CD4-positive, alpha-beta T cell treated with Interleukin-15 for 1 hour (primary cell): Measurements from ENCODE around the gene SUSD6.
"Not testable (repeated sequence)": the region's sequence is repeated elsewhere in the genome, so short reads cannot be mapped to it uniquely, and the experiment has no call there.

Source experiments
- DNase-seq: peaks from one replicate; pipeline ENCODE4 v3.0.0-alpha.2; 2020

Gene SUSD6

GRCh38 chr14:69593018-69593677 is 18.2 kb upstream of the SUSD6 start:
- DNase-seq = no peak

DNA sequence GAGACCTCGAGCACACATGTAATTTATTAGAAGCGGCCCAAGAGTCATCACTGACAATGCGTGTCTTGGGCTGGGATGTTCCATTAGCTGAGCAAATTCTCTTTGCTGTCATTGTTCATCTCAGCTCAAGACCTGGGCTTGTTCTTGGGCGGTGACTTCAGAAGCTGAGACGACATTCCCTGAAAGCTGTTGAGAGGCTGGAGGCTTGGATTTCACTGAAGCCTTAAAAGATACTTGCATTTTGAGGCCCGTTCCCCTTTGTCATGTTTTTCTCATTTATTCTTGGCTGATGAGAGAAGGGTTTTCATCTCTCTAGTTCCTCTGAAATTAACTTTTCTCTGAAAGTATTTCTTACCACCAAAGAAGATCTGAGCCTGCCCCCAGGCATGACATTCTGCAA is 16.6 kb upstream of the SUSD6 start:
- DNase-seq = no peak

DNA sequence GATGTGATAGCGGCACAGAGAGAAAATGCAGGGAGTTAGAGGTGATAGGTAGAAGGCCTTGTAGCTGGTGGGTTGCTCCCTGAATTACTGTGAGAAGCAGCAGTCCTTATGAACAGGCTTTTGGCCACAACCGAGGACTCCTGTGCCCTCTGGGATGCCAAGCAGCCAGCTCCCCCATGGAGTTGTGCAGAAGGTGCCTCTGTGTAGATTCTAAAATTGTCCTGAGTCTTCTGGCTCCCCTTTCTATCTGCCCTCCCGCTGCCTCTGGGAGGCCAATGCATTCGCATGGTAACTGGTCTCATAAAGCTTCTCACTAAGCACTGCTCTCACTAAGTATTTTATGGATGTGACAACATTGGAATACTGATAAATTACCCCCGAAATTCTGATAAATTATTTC is 16.1 kb upstream of the SUSD6 start:
- no peak for DNase-seq

DNA sequence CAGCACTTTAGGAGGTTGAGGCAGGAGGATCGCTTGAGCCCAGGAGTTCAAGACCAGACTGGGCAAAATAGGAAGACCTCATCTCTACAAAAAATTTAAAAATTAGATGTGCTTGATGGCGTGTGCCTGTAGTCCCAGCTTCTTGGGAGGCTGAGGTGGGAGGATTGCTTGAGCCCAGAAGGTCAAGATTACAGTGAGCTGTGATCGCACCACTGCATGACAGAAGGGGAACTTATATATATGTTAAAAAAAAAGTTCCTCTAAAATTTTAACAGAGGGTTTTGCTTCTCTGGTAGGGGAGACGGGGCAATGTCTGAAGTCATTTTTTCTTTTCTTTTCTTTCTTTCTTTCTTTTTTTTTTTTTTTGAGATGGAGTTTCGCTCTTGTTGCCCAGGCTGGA is 12.0 kb upstream of the SUSD6 start:
- DNase-seq = not testable (repeated sequence)

DNA sequence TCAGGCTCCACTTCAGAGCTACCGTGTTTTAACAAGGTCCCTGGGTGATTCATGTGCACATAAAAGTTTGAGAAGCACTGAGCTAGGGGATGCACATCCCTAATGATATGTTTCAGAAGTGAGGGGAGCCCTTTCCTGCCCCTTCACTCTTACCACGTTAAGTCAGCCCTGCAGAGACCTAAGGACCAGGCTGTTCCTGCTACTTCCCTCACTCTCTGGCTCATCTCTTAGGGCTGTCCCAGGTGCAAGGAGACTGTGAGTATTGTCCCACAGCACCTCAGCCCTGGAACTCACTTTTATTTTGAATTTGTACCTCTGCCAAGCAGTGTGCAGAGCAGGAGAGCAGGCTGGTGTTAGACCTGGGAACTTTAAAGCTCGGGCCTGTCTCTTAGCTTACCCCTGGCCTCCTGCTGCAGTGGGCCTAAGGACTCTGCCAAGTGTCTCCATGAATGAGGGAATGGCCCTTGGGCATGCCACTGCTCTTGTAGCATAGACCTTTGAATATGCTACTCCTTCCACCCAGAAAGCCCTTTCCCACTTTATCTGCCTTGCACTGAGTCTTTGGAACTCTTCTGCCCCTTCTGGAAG is 11.0 kb upstream of the SUSD6 start:
- no peak for DNase-seq

DNA sequence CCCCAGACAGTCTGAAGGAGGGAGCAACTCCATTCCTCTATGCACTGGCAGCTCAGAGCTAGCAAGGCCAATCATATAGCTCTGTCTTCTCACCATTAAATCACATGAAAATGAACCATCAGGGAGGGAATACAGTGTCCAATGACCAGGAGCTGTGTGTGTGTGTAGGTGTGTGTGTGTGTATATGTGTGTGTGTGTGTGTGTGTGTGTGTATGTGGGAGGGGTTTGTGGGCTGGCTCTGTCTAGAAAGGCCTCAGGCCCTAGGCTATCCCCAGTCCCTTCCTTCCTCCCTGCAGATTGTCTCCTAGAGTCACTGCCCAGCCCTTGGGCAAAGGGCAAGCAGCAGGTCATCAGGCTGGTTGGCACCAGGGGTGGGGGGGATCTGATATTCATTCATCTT is 5.7 kb upstream of the SUSD6 start:
- DNase-seq = no peak

- DNase-seq = no peak
Measured at GRCh38 chr14:69606258-69607184, 4.9 kb upstream of the SUSD6 start.

- DNase-seq = no peak
Measured at GRCh38 chr14:69610020-69610873, 1.1 kb upstream of the SUSD6 start.

DNA sequence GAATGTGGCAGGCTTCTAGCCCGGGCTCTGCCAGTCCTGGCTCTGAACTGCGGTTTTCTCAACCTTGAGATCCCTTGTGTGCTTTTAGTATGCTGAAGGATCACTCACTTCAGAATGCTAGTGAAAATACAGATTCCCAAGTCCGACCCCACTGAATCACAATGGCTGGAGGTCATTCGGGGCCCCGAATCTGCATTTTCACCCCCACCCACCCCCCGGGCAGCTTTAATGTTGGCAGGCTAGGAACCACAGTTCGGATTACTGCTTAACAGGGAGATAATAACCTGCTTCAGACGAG is 573 bp upstream of the SUSD6 start:
- DNase-seq = no peak

DNA sequence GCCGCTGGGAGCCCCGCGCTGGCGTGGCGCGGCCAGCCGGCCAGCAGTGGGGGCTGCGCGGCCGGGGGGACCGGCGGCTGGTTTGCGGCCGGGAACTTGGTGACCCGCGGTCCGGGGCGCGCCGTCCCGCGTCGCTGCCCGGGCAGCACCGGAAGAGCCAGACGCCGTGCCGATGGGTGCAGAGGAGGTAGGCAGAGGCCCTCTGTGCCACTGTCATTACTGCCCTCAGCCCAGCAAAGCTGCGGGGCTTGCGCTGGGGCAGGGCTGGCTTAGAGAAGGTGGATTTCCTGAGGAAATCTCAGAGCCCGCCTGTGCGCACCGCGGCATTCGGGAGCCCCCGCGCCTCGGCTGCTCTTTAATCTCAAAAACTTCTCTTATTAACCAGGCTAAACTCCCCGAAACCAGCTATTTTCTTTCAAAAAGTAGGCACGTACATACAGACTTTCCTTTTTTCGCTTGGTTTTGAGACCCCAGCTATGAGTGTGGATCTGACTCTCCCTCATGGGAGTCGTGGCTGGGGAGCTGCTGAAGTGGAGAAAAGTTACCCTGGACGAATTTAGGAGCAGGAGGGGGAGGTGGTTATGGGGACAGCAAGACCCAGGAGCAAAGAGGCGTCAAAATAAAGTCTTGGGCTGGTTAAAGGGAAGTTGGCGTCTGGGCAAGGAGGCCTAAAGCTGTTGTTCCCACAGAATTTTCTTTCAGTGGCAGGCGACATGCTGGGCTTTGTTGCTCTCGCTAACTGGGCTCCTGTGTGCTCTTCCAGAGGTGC is 802 bp downstream of the SUSD6 start:
- peak; percentile 39 for DNase-seq

DNA sequence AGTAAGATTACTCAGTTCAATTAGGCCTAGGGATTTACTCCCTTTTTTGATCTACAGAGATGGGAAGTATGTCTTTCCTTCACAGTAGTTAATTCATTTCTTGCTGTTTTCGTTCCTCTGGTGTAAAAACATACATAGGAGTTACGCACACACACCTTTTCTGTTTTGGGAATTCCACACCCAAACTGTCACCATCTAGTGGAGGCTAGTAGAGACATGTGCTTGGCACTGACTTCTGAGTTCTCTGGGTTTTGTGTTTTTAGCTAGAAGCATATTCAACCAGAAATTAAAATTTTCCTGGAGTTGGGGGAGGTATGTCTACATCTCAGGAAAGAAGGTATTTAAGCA is 1.4 kb downstream of the SUSD6 start:
- DNase-seq = no peak

- DNase-seq = no peak
Measured at GRCh38 chr14:69613312-69614073, 2.1 kb downstream of the SUSD6 start.

GRCh38 chr14:69614592-69614991 is 3.2 kb downstream of the SUSD6 start:
- peak; percentile 79 for DNase-seq

DNA sequence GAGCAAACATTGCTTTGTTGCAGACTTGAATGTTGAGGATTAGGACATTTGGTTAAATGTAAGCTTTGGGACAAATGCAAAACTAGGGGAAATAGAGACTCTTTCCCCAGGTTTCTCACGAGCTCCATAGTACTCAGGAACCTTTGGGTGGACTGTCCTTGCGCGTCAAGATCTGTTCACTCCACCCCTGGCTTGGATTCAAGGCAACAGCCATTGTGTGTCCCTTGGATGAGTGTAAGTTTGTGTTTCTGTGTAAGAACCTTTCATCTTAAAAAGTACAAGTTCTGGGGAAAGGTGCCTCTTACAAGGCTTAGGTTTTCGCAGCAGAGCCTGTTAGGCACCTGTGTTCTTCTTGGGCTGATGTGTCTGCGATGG is 3.7 kb downstream of the SUSD6 start:
- DNase-seq = no peak

GRCh38 chr14:69615496-69616407 is 4.4 kb downstream of the SUSD6 start:
- DNase-seq = peak; percentile 64

GRCh38 chr14:69616408-69616773 is 5.0 kb downstream of the SUSD6 start:
- no peak for DNase-seq

DNA sequence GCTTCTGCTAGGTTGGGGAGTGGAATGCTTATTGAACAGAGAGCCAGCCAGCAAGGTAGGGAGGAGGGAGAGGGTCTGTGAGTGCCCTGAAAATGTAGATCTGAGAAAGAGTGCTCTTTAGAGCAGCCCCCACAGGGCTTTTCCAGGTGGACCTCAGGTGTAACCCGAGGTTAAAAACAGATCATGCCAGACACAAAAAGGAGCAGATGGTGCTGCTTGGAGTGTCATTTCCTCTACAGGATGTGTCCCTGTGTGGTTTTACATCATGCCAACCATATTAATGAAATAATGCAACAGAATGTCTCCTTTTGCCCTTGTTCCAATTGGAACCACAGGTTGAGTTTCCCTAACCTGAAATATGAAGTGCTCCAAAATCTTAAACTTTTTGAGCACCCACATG is 6.4 kb downstream of the SUSD6 start:
- no peak for DNase-seq

- no peak for DNase-seq
Measured at GRCh38 chr14:69619012-69619411, 7.6 kb downstream of the SUSD6 start.

DNA sequence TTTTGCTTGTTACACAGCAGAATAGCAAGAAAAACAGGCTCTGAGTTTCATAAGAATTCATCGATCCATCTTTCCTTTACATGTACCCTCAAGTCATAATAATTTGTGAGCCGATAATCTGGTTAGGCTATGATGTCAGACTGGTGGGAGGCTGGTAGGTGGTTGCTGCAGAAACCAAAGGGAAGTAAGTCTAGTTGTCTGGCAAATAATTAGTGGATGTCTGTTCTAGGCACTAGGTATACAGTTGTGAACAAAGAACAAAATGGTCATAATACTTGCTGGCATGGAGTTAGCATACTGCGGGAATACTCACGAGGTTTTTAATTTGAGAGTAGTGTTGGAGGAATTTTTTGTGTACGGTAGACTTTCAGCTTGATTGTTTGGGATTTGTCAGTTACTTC is 8.8 kb downstream of the SUSD6 start:
- no peak for DNase-seq

DNA sequence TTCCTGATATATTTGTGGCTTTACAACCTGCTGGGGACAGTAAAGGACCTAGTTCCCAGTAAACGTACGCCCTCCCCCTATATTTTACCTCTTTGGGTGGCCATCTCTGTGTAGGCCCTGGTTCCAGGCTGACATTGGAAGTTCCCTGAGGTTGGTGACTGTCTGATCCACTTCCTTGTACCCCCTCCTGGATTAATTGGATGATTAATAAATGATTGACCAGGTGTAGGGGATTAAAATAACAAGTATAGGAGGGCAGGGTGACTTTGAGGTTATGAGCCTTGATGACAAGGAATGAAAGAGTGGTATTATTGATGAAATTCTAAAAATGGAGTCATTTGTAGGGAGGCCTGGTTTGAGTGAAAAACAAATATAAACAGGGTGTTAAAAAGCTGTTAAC is 9.6 kb downstream of the SUSD6 start:
- no peak for DNase-seq

DNA sequence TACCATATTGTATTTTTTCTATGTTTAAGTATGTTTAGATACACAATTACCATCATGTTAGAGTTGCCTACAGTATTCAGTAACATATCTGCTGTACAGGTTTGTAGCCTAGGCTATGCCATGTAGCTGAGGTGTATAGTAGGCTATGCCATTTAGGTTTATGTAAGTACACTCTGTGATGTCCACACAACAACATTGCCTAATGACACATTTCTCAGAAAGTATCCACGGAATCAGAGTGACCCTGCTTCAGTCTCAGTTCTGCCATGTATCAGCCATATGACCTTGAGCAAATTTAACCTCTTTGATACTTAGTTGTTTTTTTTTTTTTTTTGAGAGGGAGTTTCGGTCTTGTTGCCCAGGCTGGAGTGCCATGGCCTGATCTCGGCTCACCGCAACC is 12.7 kb downstream of the SUSD6 start:
- no peak for DNase-seq
